ENCODE data around the gene COX7A1. TPM values are rescaled to one million over a fixed set of nuclear protein-coding genes. Genes with fewer than 3 reads are reported as not detected.

The COX7A1 gene
- total RNA-seq, 1 donor from 2014 or later, result 0.64 TPM

DNA sequence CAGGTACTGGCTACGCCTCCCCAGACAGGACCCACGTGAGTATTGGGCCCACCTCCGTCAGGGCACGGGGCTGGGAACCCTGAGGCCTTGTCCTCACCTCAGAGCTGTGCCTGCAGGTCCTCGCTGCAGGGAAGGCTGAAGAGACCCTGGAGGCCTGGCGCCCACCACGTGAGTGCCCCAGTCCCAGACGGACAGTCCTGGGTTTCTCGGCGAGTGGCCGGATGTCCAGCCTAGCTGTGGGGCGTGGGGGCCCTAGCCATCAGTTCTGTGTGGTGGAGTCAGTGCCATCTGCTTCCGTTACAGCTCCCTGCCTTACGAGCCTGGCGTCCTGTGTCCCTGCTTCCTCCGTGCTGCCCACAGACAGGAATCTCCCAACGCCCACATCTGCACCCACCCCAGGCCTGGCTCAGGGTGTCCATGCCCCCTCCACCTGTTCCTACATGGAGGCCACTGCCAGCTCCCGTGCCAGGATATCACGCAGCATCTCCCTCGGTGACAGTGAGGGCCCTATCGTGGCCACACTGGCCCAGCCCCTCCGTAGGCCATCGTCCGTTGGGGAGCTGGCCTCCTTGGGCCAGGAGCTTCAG is 49.1 kb downstream of the COX7A1 start:
- no peaks in the 10 kb centered on the region for H3K79me2 ChIP-seq (ENCODE audit: insufficient read depth, low read length)
- H3K27me3 ChIP-seq (ENCODE audit: insufficient read depth, low read length), result no peaks in the 10 kb centered on the region
- peaks cover 3% of the 10 kb centered on the region for H3K36me3 ChIP-seq (ENCODE audit: insufficient read depth, low read length)
- H3K9me3 Mint-ChIP-seq (ENCODE audit: unreplicated experiment), result peaks cover 3% of the 10 kb centered on the region
- no peak overlapping the region for H3K9ac ChIP-seq (ENCODE audit: low read length)
- no peaks in the 10 kb centered on the region for H3K27me3 Mint-ChIP-seq (ENCODE audit: low read depth, unreplicated experiment)
- H3K4me1 ChIP-seq (ENCODE audit: insufficient read depth, low read length), result no peaks in the 10 kb centered on the region
- H3K36me3 Mint-ChIP-seq (ENCODE audit: low read depth, unreplicated experiment), result peaks cover 4% of the 10 kb centered on the region
- H3K4me3 Mint-ChIP-seq (ENCODE audit: unreplicated experiment), result no peak overlapping the region
- H3K27ac ChIP-seq (ENCODE audit: low read depth, low read length), result no peak overlapping the region
- no peaks in the 10 kb centered on the region for H3K9me3 ChIP-seq (ENCODE audit: insufficient read depth, low read depth, low read length)
- no peak overlapping the region for H2AFZ ChIP-seq (ENCODE audit: low read depth, low read length)
- no peak for FAIRE-seq
- H3K4me1 Mint-ChIP-seq (ENCODE audit: low read depth, unreplicated experiment), result peaks cover 7% of the 10 kb centered on the region
- H3K4me3 ChIP-seq (ENCODE audit: insufficient read depth, low read depth, low read length), result no peak overlapping the region
- TF ChIP-seq, protein P1, sequence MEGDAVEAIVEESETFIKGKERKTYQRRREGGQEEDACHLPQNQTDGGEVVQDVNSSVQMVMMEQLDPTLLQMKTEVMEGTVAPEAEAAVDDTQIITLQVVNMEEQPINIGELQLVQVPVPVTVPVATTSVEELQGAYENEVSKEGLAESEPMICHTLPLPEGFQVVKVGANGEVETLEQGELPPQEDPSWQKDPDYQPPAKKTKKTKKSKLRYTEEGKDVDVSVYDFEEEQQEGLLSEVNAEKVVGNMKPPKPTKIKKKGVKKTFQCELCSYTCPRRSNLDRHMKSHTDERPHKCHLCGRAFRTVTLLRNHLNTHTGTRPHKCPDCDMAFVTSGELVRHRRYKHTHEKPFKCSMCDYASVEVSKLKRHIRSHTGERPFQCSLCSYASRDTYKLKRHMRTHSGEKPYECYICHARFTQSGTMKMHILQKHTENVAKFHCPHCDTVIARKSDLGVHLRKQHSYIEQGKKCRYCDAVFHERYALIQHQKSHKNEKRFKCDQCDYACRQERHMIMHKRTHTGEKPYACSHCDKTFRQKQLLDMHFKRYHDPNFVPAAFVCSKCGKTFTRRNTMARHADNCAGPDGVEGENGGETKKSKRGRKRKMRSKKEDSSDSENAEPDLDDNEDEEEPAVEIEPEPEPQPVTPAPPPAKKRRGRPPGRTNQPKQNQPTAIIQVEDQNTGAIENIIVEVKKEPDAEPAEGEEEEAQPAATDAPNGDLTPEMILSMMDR (IDR thresholded peaks at IDR 0.05; ENCODE audit: insufficient read depth, low read depth, low read length), result no peak
- no peak for TF ChIP-seq EZH2 (IDR thresholded peaks at IDR 0.05; ENCODE audit: insufficient read depth, low read length)
- no peak overlapping the region for H3K27ac Mint-ChIP-seq (ENCODE audit: unreplicated experiment)
- H4K20me1 ChIP-seq (ENCODE audit: insufficient read depth, low read length), result no peaks in the 10 kb centered on the region
- H3K4me2 ChIP-seq (ENCODE audit: low read length), result no peak overlapping the region
- no peak for DNase-seq (ENCODE audit: low read depth)

DNA sequence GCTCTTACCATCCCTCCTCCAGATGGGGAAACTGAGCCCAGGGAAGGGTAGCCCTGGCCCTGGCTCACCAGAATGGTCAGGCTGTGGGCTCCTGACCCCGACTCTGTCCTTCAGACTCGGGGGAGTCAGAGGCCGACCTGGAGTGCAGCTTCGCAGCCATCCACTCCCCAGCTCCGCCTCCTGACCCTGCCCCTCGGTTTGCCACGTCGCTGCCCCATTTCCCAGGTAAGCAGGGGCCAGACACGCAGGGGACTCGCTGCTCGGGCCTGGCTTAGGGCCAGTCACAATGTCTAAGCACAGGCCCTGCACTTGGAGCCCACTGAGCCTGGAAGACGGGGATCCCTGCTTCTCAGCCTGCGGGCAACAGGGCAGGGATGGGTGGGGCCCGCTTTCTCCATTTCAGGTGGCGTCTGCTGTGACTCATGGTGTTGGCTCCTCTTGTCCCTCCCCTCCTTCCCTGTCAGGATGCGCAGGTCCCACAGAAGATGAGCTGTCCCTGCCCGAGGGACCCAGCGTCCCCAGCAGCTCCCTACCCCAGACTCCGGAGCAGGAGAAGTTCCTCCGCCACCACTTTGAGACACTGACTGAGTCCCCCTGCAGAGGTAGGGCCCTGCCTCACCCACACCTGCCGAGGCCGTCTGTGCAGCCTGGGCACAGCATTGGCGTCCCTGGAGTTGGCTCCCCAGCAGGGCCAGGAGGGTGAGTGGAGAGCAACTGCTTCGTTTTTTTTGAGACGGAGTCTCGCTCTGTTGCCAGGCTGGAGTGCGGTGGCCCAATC is 50.5 kb downstream of the COX7A1 start:
- H3K27me3 Mint-ChIP-seq (ENCODE audit: low read depth, unreplicated experiment), result peaks cover 3% of the 10 kb centered on the region
- no peak for FAIRE-seq

More for the DNA sequence above, 50.5 kb downstream of the COX7A1 start:
- H3K4me3 Mint-ChIP-seq (ENCODE audit: unreplicated experiment), result no peak overlapping the region
- Histone ChIP-seq H3K4me2 (ENCODE audit: low read length) (no peak overlapping the region), H3K27ac (ENCODE audit: low read depth, low read length) (no peak overlapping the region), H2AFZ (ENCODE audit: low read depth, low read length) (no peak overlapping the region), H3K4me3 (ENCODE audit: insufficient read depth, low read depth, low read length) (no peak overlapping the region), H3K4me1 (ENCODE audit: insufficient read depth, low read length) (no peaks in the 10 kb centered on the region), H3K79me2 (ENCODE audit: insufficient read depth, low read length) (no peaks in the 10 kb centered on the region), H3K9me3 (ENCODE audit: insufficient read depth, low read depth, low read length) (no peaks in the 10 kb centered on the region), H3K36me3 (ENCODE audit: insufficient read depth, low read length) (peaks cover 3% of the 10 kb centered on the region), H4K20me1 (ENCODE audit: insufficient read depth, low read length) (no peaks in the 10 kb centered on the region), H3K27me3 (ENCODE audit: insufficient read depth, low read length) (no peaks in the 10 kb centered on the region), H3K9ac (ENCODE audit: low read length) (no peak overlapping the region)
- H3K9me3 Mint-ChIP-seq (ENCODE audit: unreplicated experiment), result no peaks in the 10 kb centered on the region
- peaks cover 7% of the 10 kb centered on the region for H3K4me1 Mint-ChIP-seq (ENCODE audit: low read depth, unreplicated experiment)
- no peak for TF ChIP-seq EZH2 (IDR thresholded peaks at IDR 0.05; ENCODE audit: insufficient read depth, low read length)
- TF ChIP-seq, protein P1 (IDR thresholded peaks at IDR 0.05; ENCODE audit: insufficient read depth, low read depth, low read length), result no peak
- no peak for DNase-seq (ENCODE audit: low read depth)
- no peak overlapping the region for H3K27ac Mint-ChIP-seq (ENCODE audit: unreplicated experiment)
- H3K36me3 Mint-ChIP-seq (ENCODE audit: low read depth, unreplicated experiment), result peaks cover 4% of the 10 kb centered on the region

Other genes with a start within 250 kb of the COX7A1 start
- 1.8 and 2.1 TPM in 2 replicates for gene HCST, start 249.9 kb downstream of the COX7A1 start, total RNA-seq
- gene TYROBP, start 244.2 kb downstream of the COX7A1 start, total RNA-seq, result not detected in 2 replicates
- 15.1 and 15.3 TPM in 2 replicates for gene LRFN3, start 216.1 kb downstream of the COX7A1 start, total RNA-seq
- gene SDHAF1, start 157.3 kb downstream of the COX7A1 start, total RNA-seq, result 8.8 and 10.9 TPM in 2 replicates
- gene SYNE4, start 143.6 kb downstream of the COX7A1 start, total RNA-seq, result 0.53 and 1.1 TPM in 2 replicates
- gene ALKBH6, start 138.2 kb downstream of the COX7A1 start, total RNA-seq, result 25.9 and 27.3 TPM in 2 replicates
- gene CLIP3, start 119.6 kb downstream of the COX7A1 start, total RNA-seq, result 55.4 and 57.4 TPM in 2 replicates
- gene THAP8, start 98.2 kb downstream of the COX7A1 start, total RNA-seq, result 5.0 and 6.0 TPM in 2 replicates
- 1.1 and 2.4 TPM in 2 replicates for gene WDR62, start 97.5 kb downstream of the COX7A1 start, total RNA-seq
- gene OVOL3, start 41.3 kb downstream of the COX7A1 start, total RNA-seq, result not detected in 2 replicates
- gene POLR2I, start 37.6 kb downstream of the COX7A1 start, total RNA-seq, result 57.4 and 65.1 TPM in 2 replicates
- 239 and 244 TPM in 2 replicates for gene TBCB, start 37.0 kb downstream of the COX7A1 start, total RNA-seq
- 665 and 677 TPM in 2 replicates for gene CAPNS1, start 12.4 kb downstream of the COX7A1 start, total RNA-seq
- 6.3 and 6.5 TPM in 2 replicates for gene ZNF565, start 62.2 kb upstream of the COX7A1 start, total RNA-seq
- 80.7 and 82.7 TPM in 2 replicates for gene ZNF146, start 62.7 kb upstream of the COX7A1 start, total RNA-seq
- 3.2 and 3.4 TPM in 2 replicates for gene ZFP14, start 226.8 kb upstream of the COX7A1 start, total RNA-seq